GM10266 (cell line): ENCODE results near the gene KLK3.
A peak's percentile ranks its signal among the peaks of the same experiment; 100 is the strongest.

Source experiments
- DNase-seq: peaks from one replicate; pipeline ENCODE4 v3.0.0; 2012; ENCODE audit errors: extremely low spot score
- TF ChIP-seq, protein P1 (sequence below): IDR thresholded peaks from 2 replicates; pipeline ENCODE4 v1.5.1; 2012; ENCODE audit warnings: mild to moderate bottlenecking, low read depth; ENCODE audit not compliant: control insufficient read depth, insufficient read depth; ENCODE audit errors: missing control alignments

The KLK3 gene

DNA sequence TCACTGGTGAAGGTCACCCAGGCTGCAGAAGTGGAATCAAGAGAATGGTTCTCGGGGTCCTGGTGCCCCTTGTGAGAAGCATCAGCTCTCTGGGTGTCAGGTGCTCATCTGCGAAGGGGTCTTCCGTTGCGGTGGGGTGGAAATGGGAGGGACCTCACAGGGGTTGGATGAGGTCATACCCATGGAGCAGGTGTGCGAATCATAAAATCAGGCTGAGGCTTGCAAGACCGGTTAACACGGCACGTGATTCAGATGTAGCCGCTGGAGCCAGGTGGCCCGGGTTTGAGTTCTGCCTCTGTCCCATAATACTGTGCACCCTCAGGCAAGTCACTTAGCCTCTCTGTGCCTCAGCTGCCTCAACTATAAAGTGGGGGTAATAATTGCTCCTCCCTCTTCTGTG is 17.4 kb upstream of the KLK3 start:
- DNase-seq: no peak
- TF ChIP-seq, protein P1, sequence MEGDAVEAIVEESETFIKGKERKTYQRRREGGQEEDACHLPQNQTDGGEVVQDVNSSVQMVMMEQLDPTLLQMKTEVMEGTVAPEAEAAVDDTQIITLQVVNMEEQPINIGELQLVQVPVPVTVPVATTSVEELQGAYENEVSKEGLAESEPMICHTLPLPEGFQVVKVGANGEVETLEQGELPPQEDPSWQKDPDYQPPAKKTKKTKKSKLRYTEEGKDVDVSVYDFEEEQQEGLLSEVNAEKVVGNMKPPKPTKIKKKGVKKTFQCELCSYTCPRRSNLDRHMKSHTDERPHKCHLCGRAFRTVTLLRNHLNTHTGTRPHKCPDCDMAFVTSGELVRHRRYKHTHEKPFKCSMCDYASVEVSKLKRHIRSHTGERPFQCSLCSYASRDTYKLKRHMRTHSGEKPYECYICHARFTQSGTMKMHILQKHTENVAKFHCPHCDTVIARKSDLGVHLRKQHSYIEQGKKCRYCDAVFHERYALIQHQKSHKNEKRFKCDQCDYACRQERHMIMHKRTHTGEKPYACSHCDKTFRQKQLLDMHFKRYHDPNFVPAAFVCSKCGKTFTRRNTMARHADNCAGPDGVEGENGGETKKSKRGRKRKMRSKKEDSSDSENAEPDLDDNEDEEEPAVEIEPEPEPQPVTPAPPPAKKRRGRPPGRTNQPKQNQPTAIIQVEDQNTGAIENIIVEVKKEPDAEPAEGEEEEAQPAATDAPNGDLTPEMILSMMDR: no peak

DNA sequence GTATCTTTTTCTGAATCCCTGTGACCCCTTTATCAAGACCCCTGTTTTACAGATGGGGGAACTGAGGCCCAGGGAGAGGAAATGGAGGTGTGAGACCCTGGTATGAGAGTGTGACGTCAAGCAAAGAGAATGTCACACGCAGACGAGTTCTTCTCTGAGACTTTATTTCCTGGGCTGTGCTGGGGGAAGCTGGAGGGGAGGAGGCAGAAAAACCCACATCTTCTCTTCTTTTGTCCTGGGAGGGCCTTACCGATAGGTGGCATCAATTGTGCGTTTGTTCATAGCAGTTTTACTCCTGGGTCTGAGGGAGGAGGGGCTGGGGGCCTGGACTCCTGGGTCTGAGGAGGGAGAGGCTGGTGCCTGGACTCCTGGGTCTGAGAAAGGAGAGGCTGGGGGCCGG is 16.5 kb upstream of the KLK3 start:
- TF ChIP-seq, protein P1: peak; percentile 63
- DNase-seq: peak; percentile 71

DNA sequence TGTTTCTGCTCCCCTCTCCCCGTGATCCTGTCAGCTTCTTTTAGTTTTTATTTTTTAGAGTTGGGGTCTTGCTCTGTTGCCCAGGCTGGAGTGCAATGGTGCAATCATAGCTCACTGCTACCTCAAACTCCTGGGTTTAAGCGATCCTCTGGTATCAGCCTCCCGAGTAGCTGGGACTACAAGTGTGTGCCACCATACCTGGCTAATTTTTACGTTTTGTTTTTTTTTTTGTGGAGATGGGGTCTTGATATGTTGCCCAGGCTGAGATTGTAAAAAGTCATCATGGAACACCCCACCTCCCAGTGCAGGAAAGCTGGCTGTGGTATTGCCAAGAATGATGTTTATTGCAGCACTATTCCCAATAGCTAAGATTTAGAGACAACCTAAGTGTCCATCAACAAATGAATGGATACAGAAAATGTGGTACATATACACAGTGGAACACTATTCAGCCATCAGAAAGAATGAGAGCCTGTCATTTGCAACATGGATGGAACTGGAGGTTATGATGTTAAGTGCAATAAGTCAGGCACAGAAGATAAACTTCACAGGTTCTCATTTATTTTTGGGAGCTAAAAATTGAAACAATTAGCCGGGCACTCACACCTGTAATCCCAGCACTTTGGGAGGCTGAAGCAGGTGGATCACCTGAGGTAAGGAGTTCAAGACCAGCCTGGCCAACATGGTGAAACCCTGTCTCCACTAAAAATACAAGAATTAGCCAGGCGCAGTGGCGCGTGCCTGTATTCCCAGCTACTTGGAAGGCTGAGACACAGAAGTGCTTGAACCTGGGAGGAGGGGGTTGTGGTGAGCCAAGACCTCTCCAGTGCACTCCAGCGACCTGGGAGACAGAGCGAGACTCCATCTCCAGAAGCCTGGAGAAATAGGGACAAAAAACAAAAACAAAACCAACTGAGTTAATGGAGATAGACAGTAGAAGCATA is 14.7 kb upstream of the KLK3 start:
- TF ChIP-seq, protein P1: no peak

DNA sequence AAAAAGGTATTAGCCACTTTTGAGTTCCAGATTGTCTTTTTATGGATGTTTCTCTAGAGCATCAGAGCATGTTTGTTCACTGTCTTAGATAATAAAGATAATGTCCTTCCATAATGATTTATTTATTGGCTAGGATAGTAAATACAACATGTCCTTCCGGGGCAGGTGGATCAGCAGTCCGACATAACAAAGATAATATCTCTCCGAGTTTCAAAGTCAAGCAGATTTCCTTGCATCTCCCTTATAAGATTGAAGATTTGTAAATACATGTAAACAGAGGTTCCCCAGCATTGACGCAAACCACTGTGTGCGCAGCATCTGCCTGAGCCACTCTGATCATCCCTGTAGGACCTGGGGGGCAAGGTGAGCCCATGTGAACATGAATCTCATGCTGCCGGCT is 12.6 kb upstream of the KLK3 start:
- TF ChIP-seq, protein P1: no peak
- no peak for DNase-seq

More for the DNA sequence above, 14.7 kb upstream of the KLK3 start:
- DNase-seq: no peak

DNA sequence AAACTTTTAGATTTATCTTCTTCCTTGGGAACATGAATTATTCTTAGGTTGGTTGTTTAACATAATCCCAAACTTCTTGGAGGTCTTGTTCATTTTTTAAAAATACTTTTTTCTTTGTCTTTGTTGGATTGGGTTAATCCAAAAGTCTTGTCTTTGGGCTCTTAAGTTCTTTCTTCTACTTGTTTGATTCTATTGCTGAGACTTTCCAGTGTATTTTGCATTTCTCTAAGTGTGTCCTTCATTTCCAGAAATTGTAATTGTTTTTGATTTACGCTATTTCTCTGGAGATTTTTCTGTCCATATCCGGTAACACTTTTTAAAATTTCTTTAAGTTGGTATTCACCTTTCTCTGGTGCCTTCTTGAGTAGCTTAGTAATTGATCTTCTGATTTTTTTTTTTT is 11.5 kb upstream of the KLK3 start:
- TF ChIP-seq, protein P1: no peak
- DNase-seq: no peak

DNA sequence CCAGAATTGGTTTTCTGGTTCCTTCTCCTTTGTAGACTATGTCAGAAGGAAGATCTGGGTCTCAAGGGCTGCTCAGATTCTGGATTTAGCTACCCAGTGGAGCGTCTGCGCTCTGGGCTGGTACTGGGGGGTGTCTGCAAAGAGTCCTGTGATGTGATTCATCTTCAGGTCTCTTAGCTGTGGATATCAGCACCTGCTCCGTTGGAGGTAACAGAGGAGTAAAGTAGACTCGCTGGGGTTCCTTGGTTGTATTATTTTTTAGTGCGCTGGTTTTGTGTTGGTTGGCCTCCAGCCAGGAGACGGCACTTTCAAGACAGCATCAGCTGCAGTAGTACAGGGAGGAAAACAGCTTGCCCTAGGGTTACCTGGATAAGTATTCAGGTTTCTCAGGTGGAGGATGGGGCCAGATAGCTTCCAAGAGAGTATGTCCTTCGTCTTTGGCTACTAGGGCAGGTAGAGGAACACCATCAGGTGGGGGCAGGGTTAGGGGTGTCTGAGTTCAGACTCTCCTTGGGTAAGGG is 11.0 kb upstream of the KLK3 start:
- no peak for DNase-seq

More for the DNA sequence above, 11.0 kb upstream of the KLK3 start:
- TF ChIP-seq, protein P1: no peak
